Stimulated activated memory B cell treated with anti-CD40 and anti-IgM and Interleukin-4, amounts not matched to agents 10 μg/mL and 1 μg/mL and 100 μg/mL, for 72 hours (primary cell): ENCODE measurements around the gene DPH1.
A peak's percentile ranks its signal among the peaks of the same experiment; 100 is the strongest.

Source experiments
- ATAC-seq: fragments of 150-1000 bp; cut with Tn5 transposase; 2 replicates; pipeline ENCODE4 v1.10.0; 2021
- H3K27ac Mint-ChIP-seq: one replicate; pipeline ENCODE4 v1.8.0; 2022; ENCODE audit warnings: mild to moderate bottlenecking, mixed read lengths
- H3K27me3 Mint-ChIP-seq: one replicate; pipeline ENCODE4 v1.8.0; 2022; ENCODE audit warnings: mixed read lengths
- H3K36me3 Mint-ChIP-seq: one replicate; pipeline ENCODE4 v1.8.0; 2022; ENCODE audit warnings: mixed read lengths
- H3K4me1 Mint-ChIP-seq: one replicate; pipeline ENCODE4 v1.8.0; 2022; ENCODE audit warnings: mixed read lengths
- H3K4me3 Mint-ChIP-seq: one replicate; pipeline ENCODE4 v1.8.0; 2022; ENCODE audit warnings: mild to moderate bottlenecking, moderate library complexity, mixed read lengths
- H3K9me3 Mint-ChIP-seq: one replicate; pipeline ENCODE4 v1.8.0; 2022; ENCODE audit warnings: mixed read lengths

DPH1 gene

DNA sequence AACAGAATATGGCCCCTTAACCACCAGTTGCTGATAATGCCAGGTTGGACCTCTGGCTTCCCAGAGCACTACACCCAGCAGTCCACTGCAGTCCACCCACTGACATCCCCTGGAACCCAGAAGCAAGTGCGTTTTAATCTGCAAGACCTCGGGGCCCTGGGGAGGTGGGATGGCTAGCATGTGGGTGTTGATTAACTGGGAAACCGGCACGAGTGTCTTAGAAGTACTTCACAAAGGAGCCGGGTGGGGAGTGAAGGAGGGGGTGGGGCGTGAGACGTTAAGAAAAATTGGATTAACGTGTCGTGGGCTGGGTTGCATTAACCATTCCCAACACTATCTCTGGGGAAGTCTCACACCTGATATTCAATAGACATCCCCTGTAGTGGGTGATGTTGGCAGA lies 18.9 kb downstream of the DPH1 start:
- no peak overlapping the region for H3K27ac Mint-ChIP-seq
- no peak for ATAC-seq
- H3K4me1 Mint-ChIP-seq, result peaks cover 37% of the 10 kb centered on the region
- no peak overlapping the region for H3K4me3 Mint-ChIP-seq
- H3K27me3 Mint-ChIP-seq, result peaks cover 31% of the 10 kb centered on the region
- H3K36me3 Mint-ChIP-seq, result peaks cover 6% of the 10 kb centered on the region
- no peaks in the 10 kb centered on the region for H3K9me3 Mint-ChIP-seq

DNA sequence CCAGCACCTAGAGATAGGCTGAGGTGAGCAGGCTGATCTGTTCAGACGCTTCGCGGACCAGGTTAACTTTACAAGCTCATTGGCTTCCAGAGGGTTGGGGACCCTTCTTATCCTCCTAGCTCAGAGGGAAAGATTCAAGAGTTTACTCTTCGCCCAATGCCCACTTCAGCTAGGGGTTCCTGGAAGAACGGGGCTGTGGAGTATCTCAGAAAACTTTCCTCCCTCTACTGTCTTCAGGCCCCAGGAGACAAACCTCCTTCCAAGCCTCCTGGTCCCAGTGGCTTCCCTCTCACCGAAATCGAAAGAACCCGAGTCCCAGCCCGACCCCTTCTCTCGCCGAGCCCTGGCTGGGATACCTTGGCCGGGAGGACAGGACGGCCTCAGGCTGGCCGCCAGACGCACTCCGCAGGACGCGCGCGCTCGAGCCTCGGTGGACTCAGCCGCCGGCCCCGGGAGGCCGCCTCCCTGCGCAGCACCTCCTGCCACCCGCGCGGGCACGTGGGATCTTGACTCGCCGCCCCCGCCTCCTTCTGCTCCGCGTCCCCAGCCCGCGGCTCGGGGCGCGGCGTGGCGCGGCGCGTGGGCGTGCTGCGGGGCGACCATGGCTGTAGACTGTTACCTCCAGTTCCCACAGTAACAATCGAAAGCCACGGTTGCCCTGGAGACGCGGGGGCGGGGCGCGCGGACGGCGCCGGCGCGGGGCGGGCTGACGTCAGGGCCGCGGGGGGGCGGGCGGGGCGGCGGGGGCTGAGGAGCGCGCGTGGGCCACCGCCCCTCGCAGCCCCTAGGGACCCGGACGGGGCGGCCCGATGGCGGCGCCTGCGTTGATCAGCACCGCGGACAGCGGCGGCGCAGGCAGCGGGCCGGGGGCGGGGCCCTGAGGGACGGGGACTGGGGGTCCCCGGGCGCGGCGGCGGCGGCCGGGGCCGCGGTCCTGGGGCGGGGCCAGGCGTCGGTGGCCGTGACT lies 19.7 kb downstream of the DPH1 start:
- peak overlapping the region; percentile 71 for H3K4me3 Mint-ChIP-seq
- H3K36me3 Mint-ChIP-seq, result peaks cover 3% of the 10 kb centered on the region
- H3K27ac Mint-ChIP-seq, result no peak overlapping the region

DNA sequence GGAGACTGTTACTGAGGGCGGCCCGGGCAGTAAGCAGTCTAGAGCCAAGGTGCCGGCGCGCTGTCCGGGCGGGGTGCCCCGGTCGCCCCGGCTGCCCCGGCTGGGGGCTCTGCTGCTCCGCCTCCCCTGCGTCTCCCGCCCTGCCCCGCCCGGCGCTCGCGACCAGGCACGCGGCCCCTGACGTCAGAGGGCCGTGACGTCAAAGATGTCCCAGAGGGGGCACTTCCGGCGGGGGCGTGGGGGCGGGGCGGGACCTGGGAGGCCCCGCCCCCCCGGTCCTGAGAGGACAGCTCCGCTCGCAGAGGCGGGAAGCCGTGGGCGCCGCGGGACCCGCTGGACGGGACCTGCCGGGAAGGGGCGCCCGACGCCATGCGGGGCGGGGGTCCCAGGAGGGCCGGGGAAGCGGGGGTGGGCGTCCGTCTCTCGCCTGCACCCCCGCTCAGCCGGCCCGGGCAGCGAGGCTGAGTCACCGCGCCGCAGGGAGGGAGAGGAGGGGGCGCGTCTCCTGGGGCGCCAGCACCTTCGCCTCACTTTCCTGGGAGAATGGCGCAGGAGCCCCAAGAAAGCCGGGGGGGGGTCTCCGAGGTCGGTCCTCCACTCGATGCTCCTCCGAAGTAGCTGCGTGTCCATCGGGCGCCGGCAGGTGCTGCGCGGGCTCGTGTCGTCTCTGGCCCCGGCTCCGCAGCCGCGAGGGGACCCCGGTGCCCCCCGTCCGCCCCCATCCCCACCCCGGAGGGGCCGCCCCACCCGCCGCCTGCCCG lies 20.5 kb downstream of the DPH1 start:
- Mint-ChIP-seq H3K4me3 (peak overlapping the region; percentile 52), H3K9me3 (no peaks in the 10 kb centered on the region), H3K27me3 (peaks cover 31% of the 10 kb centered on the region), H3K27ac (no peak overlapping the region), H3K36me3 (no peaks in the 10 kb centered on the region), H3K4me1 (peaks cover 42% of the 10 kb centered on the region)
- ATAC-seq, result peak; percentile 40

More for the DNA sequence above, 19.7 kb downstream of the DPH1 start:
- Mint-ChIP-seq H3K9me3 (no peaks in the 10 kb centered on the region), H3K4me1 (peaks cover 40% of the 10 kb centered on the region), H3K27me3 (peaks cover 31% of the 10 kb centered on the region)
- ATAC-seq, result peak; percentile 84

DNA sequence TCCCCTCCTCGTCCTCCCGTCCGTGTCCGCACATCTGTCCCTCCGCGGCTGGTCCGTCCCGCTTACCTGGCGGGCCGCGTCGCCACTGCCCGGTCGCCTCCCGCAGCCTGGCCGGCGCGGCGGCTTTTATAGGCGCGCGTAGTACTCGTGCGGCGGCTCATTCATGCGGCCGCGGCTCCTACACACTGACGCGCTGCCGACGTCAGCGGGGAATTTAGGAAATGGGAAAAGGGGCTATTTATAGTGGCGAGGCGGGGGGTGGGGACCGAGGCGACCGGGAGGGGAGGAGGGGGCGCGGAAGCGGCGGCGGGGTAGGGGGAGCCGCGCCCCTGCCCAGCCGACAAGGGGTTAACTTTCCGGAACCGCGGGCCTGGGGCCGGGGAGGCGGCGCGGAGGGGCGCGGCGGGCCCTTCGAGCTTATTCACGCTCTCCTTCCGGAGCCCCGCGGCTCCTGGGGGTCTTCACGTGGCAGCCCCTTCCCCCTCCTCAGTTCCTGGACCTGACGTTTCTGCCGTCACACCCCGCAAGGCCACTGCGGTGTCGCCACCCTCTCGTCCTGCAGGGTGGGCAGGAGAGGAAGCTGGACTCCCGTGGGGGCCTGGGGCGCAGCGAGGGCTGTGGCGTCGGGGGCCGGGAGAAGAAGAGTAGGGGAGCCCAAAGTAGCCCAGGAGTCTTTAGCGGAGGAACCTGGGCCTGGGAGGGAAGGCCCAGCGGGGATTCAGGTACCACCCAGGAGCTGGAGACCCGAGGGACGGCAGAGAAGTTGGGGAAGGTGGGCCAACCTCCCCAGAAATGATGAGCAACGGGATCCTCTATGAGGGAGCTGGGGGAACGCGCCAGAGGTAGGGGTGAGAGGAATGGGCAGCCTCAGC lies 21.3 kb downstream of the DPH1 start:
- Mint-ChIP-seq H3K36me3 (no peaks in the 10 kb centered on the region), H3K4me1 (peaks cover 42% of the 10 kb centered on the region), H3K27ac (no peak overlapping the region), H3K4me3 (peak overlapping the region; percentile 52), H3K27me3 (peaks cover 31% of the 10 kb centered on the region), H3K9me3 (no peaks in the 10 kb centered on the region)
- ATAC-seq, result no peak

DNA sequence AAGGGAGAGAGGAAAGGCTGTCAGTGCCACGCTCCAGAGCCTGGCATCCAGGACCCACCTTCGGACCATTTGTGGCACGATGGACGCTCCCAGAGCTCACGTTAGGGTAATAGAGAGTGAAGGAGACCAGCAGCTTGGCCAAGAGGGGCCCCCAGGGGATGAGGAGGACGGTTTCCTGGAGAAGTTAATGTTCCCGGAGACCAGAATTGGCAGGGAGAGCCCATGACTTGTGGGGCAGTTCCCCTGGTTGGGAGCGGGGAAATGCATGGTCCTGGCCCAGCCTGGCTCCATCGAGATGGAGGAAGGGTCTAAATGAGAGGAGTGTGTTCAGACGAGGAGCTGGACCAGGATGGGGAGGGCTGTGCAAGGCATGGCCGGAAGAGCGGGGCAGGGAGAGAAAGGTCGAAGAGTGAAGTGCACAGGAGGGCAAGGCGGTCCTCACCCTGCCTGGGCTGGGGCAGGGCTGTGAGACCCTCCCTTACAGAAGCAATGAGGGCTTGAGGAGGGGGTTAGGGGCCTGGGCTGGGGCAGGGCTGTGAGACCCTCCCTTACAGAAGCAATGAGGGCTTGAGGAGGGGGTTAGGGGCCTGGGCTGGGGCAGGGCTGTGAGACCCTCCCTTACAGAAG lies 22.1 kb downstream of the DPH1 start:
- Mint-ChIP-seq H3K27ac (no peak overlapping the region), H3K4me1 (peaks cover 42% of the 10 kb centered on the region), H3K36me3 (no peaks in the 10 kb centered on the region), H3K4me3 (peak overlapping the region; percentile 8), H3K9me3 (no peaks in the 10 kb centered on the region), H3K27me3 (peaks cover 31% of the 10 kb centered on the region)
- no peak for ATAC-seq

DNA sequence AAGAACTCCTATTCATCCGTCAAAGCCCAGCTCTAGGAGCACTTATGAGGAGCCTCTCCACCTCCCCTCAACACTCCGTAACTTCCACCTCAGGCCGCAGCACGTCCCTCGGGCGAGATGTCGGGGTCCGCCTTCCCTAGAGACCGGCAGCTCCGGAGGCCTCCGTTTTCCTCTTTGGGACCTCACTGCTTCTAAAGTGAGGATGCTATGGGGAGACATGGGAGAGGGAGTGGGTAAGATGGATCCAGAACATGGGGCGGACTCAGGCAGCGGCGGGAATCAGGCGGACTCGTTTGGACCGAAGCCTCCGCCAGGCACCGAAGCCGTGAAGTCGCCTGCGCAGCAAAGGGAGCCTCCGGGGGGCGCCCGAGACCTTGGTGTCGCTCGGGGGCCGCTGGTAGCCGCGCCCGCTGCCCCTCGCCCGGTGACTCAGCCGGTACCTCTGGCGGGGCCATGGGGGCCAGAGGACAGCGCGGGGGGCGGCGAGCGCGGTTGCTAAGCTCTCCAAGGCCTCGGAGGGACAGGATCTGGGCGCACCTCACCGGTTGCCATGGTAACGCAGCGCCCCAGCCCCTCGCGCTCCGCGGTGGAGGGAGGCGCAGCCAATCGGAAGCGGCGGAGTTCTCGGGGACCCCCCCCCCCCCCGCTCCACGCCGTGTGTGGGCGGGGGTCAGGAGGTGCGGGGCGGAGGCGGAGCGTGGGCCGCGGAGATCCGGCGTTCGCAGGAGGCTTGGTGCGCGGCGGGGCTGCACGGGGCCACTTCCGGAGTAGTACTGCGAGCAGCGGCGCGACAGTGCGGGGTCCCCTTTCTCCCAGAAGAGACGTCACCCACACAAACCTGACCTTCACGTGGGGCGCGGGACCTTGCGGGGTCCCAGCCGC lies 23.7 kb downstream of the DPH1 start:
- no peaks in the 10 kb centered on the region for H3K9me3 Mint-ChIP-seq
- peak overlapping the region; percentile 77 for H3K4me3 Mint-ChIP-seq
- H3K27ac Mint-ChIP-seq, result no peak overlapping the region
- peaks cover 20% of the 10 kb centered on the region for H3K27me3 Mint-ChIP-seq
- no peak for ATAC-seq
- H3K36me3 Mint-ChIP-seq, result no peaks in the 10 kb centered on the region
- peaks cover 34% of the 10 kb centered on the region for H3K4me1 Mint-ChIP-seq

DNA sequence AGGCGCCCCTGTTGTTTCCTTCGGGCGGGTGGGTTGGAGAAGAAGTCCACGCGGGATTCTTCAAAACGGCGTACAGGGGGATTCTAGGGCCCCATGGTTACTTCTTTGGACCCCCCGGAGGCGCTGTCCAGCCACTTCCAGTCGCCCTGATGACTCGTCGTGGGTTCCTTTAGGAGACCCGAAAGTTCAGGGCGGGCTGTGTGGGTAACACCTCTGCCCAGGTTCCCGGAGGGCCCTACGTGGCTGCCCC lies 24.2 kb downstream of the DPH1 start:
- peaks cover 30% of the 10 kb centered on the region for H3K4me1 Mint-ChIP-seq
- no peak overlapping the region for H3K27ac Mint-ChIP-seq
- H3K36me3 Mint-ChIP-seq, result no peaks in the 10 kb centered on the region
- no peaks in the 10 kb centered on the region for H3K9me3 Mint-ChIP-seq
- peak overlapping the region; percentile 77 for H3K4me3 Mint-ChIP-seq
- H3K27me3 Mint-ChIP-seq, result peaks cover 20% of the 10 kb centered on the region
- ATAC-seq, result no peak

DNA sequence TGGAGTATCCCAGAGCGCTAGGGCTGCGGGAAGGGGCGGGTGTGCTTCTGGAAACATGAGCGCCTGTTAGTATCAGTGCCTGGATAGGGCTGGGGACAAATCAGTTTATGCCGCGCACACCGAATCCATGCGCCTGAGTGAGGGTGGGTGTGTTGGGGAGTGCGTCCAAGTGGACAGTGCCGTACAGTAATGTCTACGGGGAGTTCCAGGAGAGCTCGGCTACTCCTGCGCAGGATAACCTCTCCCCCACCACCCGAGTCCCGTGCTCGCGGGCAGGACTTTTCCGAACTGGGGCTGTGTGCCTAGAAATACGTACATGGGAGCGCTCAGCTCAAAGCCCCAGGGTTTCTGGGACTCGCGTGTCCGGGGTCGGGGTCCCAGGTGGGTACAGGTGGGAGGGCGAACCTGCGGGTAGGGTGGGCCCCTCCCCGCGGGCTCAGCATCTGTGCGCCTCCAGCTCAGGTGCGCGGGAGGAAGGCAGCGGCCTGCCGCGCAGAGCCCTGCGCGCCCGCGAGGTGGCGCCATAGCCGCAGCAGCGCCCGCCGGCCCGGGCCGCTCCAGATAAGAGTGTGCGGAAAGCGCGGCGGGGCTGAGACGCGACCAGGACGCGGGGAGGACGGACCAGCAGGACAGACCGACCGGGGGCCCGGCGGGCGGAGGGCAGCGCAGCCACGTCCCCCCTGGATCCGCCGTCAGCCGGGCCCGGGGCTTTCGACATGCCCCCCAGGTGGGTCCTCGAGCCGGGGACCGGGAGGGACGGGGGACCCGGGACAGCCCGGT lies 24.7 kb downstream of the DPH1 start, which contains the start of gene HIC1:
Gene HIC1 (plus strand): TSS at position 592 of the 780 bp plus-strand sequence. CDS start 1,588 bp downstream, outside the sequence.
- no peaks in the 10 kb centered on the region for H3K36me3 Mint-ChIP-seq
- H3K27ac Mint-ChIP-seq, result peak within 1 kb of the TSS; percentile 44
- ATAC-seq, result peak; percentile 69
- H3K4me1 Mint-ChIP-seq, result peaks cover 32% of the 10 kb centered on the region
- H3K4me3 Mint-ChIP-seq, result peak within 1 kb of the TSS; percentile 77
- no peaks in the 10 kb centered on the region for H3K9me3 Mint-ChIP-seq
- peaks cover 20% of the 10 kb centered on the region for H3K27me3 Mint-ChIP-seq

DNA sequence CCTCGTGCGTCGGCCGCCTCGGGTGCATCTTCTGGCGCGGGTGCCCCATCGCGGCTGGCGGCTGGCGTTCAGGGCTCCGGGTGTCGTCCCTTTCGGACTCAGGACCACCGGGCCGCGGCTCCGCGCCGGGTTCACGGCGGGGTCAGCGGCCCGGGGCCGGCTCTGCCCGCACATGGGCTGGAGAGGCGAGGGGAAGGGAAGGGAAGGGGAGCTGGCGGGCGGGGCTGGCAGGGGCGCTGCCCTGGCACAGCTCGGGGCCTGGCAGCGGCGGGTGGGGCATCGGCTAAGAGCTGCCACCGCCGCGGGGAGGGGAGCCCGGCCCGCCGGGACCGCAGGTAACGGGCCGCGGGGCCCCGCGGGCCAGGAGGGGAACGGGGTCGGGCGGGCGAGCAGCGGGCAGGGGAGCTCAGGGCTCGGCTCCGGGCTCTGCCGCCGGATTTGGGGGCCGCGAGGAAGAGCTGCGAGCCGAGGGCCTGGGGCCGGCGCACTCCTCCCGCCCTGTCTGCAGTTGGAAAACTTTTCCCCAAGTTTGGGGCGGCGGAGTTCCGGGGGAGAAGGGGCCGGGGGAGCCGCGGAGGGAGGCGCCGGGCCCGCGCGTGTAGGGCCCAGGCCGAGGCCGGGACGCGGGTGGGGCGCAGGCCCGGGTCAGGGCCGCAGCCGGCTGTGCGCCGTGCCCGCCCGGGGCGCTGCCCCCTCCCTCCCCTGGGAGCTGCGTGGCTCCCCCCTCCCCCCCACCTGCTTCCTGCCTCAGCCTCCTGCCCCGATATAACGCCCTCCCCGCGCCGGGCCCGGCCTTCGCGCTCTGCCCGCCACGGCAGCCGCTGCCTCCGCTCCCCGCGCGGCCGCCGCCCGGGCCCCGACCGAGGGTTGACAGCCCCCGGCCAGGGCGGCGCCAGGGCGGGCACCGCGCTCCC lies 25.6 kb downstream of the DPH1 start:
- H3K36me3 Mint-ChIP-seq, result peaks cover 6% of the 10 kb centered on the region
- H3K27me3 Mint-ChIP-seq, result peaks cover 27% of the 10 kb centered on the region
- H3K4me1 Mint-ChIP-seq, result peaks cover 40% of the 10 kb centered on the region
- H3K4me3 Mint-ChIP-seq, result peak overlapping the region; percentile 74
- peak; percentile 13 for ATAC-seq
- H3K27ac Mint-ChIP-seq, result peak overlapping the region; percentile 44
- H3K9me3 Mint-ChIP-seq, result no peaks in the 10 kb centered on the region

DNA sequence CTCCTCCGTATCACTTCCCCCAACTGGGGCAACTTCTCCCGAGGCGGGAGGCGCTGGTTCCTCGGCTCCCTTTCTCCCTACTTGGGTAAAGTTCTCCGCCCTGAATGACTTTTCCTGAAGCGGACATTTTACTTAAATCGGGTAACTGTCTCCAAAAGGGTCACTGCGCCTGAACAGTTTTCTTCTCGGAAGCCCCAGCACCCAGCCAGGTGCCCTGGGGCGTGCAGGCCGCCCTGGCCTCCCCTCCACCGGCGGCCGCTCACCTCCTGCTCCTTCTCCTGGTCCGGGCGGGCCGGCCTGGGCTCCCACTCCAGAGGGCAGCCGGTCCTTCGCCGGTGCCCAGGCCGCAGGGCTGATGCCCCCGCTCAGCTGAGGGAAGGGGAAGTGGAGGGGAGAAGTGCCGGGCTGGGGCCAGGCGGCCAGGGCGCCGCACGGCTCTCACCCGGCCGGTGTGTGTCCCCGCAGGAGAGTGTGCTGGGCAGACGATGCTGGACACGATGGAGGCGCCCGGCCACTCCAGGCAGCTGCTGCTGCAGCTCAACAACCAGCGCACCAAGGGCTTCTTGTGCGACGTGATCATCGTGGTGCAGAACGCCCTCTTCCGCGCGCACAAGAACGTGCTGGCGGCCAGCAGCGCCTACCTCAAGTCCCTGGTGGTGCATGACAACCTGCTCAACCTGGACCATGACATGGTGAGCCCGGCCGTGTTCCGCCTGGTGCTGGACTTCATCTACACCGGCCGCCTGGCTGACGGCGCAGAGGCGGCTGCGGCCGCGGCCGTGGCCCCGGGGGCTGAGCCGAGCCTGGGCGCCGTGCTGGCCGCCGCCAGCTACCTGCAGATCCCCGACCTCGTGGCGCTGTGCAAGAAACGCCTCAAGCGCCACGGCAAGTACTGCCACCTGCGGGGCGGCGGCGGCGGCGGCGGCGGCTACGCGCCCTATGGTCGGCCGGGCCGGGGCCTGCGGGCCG lies 26.5 kb downstream of the DPH1 start:
- H3K27me3 Mint-ChIP-seq, result peaks cover 21% of the 10 kb centered on the region
- ATAC-seq, result no peak
- peaks cover 14% of the 10 kb centered on the region for H3K36me3 Mint-ChIP-seq
- peaks cover 43% of the 10 kb centered on the region for H3K4me1 Mint-ChIP-seq
- peak overlapping the region; percentile 44 for H3K27ac Mint-ChIP-seq
- H3K9me3 Mint-ChIP-seq, result no peaks in the 10 kb centered on the region
- H3K4me3 Mint-ChIP-seq, result peak overlapping the region; percentile 74

DNA sequence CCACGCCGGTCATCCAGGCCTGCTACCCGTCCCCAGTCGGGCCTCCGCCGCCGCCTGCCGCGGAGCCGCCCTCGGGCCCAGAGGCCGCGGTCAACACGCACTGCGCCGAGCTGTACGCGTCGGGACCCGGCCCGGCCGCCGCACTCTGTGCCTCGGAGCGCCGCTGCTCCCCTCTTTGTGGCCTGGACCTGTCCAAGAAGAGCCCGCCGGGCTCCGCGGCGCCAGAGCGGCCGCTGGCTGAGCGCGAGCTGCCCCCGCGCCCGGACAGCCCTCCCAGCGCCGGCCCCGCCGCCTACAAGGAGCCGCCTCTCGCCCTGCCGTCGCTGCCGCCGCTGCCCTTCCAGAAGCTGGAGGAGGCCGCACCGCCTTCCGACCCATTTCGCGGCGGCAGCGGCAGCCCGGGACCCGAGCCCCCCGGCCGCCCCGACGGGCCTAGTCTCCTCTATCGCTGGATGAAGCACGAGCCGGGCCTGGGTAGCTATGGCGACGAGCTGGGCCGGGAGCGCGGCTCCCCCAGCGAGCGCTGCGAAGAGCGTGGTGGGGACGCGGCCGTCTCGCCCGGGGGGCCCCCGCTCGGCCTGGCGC lies 27.3 kb downstream of the DPH1 start:
- Mint-ChIP-seq H3K27ac (peak overlapping the region; percentile 58), H3K9me3 (no peaks in the 10 kb centered on the region), H3K27me3 (peaks cover 14% of the 10 kb centered on the region), H3K4me1 (peaks cover 35% of the 10 kb centered on the region), H3K4me3 (peak overlapping the region; percentile 26), H3K36me3 (peaks cover 21% of the 10 kb centered on the region)
- no peak for ATAC-seq
